H9 (cell line): Measurements from ENCODE around the gene TBC1D12. TPM values are rescaled to one million over a fixed set of nuclear protein-coding genes. Genes with fewer than 3 reads are reported as not detected.
"Not testable (repeated sequence)": the region's sequence is repeated elsewhere in the genome, so short reads cannot be mapped to it uniquely, and the experiment has no call there.

Experiments used
- DNase-seq: peaks from one replicate; pipeline ENCODE4 v3.0.0-alpha.2; 2017
- H2AFZ ChIP-seq: one replicate; pipeline ENCODE4 v1.6.1; 2013; ENCODE audit warnings: mild to moderate bottlenecking, low read length, control low read depth, moderate library complexity
- H2AK5ac ChIP-seq: 2 replicates; pipeline ENCODE4 v1.6.1; 2013; ENCODE audit warnings: low read length, control low read depth, mixed read lengths; ENCODE audit not compliant: insufficient read length
- H2BK120ac ChIP-seq: one replicate; pipeline ENCODE4 v1.6.1; 2013; ENCODE audit warnings: low read depth, mild to moderate bottlenecking, low read length, control low read depth, inconsistent platforms; ENCODE audit not compliant: poor library complexity, severe bottlenecking
- H2BK12ac ChIP-seq: 2 replicates; pipeline ENCODE4 v1.6.1; 2013; ENCODE audit warnings: low read length, control low read depth, mixed read lengths, low read depth; ENCODE audit not compliant: insufficient read length
- H2BK15ac ChIP-seq: 2 replicates; pipeline ENCODE4 v1.6.1; 2013; ENCODE audit warnings: low read depth, low read length, control low read depth
- H2BK20ac ChIP-seq: one replicate; pipeline ENCODE4 v1.6.1; 2013; ENCODE audit warnings: low read depth, mild to moderate bottlenecking, low read length, control low read depth, inconsistent platforms; ENCODE audit not compliant: poor library complexity, severe bottlenecking
- H2BK5ac ChIP-seq: 2 replicates; pipeline ENCODE4 v1.6.1; 2013; ENCODE audit warnings: low read length, control low read depth, mixed read lengths; ENCODE audit not compliant: insufficient read length
- H3K14ac ChIP-seq: 2 replicates; pipeline ENCODE4 v1.6.1; 2013; ENCODE audit warnings: low read length, control low read depth; ENCODE audit not compliant: insufficient read depth
- H3K18ac ChIP-seq: 2 replicates; pipeline ENCODE4 v1.6.1; 2013; ENCODE audit warnings: low read depth, mild to moderate bottlenecking, mixed read lengths, low read length, control low read depth; ENCODE audit not compliant: insufficient read length
- H3K23ac ChIP-seq: 2 replicates; pipeline ENCODE4 v1.6.1; 2013; ENCODE audit warnings: low read length, control low read depth, mixed read lengths, low read depth; ENCODE audit not compliant: insufficient read length
- H3K23me2 ChIP-seq: 2 replicates; pipeline ENCODE4 v1.6.1; 2013; ENCODE audit warnings: low read depth, mild to moderate bottlenecking, mixed read lengths, low read length, control low read depth; ENCODE audit not compliant: insufficient read length, poor library complexity, severe bottlenecking
- H3K27ac ChIP-seq: 2 replicates; pipeline ENCODE4 v1.5.1; 2013; ENCODE audit warnings: low read length, control low read depth, mixed read lengths, low read depth; ENCODE audit not compliant: insufficient read length
- H3K27me3 ChIP-seq: 2 replicates; pipeline ENCODE4 v1.6.1; 2013; ENCODE audit warnings: low read length, control low read depth, inconsistent platforms; ENCODE audit not compliant: insufficient read depth
- H3K4ac ChIP-seq: 2 replicates; pipeline ENCODE4 v1.6.1; 2013; ENCODE audit warnings: low read depth, mild to moderate bottlenecking, control low read depth, inconsistent platforms, low read length, moderate library complexity
- H3K4me1 ChIP-seq: 2 replicates; pipeline ENCODE4 v1.6.1; 2013; ENCODE audit warnings: low read length, control low read depth, inconsistent platforms; ENCODE audit not compliant: insufficient read depth
- H3K4me2 ChIP-seq: 2 replicates; pipeline ENCODE4 v1.6.1; 2013; ENCODE audit warnings: low read length, control low read depth, mixed read lengths; ENCODE audit not compliant: insufficient read length, insufficient read depth
- H3K56ac ChIP-seq: 2 replicates; pipeline ENCODE4 v1.6.1; 2013; ENCODE audit warnings: low read depth, mild to moderate bottlenecking, mixed read lengths, low read length, control low read depth; ENCODE audit not compliant: insufficient read length
- H3K79me1 ChIP-seq: 2 replicates; pipeline ENCODE4 v1.6.1; 2013; ENCODE audit warnings: low read depth, mild to moderate bottlenecking, moderate library complexity, low read length, control low read depth, inconsistent platforms; ENCODE audit not compliant: insufficient read depth, poor library complexity, severe bottlenecking
- H3K79me2 ChIP-seq: 2 replicates; pipeline ENCODE4 v1.6.1; 2013; ENCODE audit warnings: low read length, control low read depth, inconsistent platforms; ENCODE audit not compliant: insufficient read depth
- H3K9ac ChIP-seq: 2 replicates; pipeline ENCODE4 v1.6.1; 2013; ENCODE audit warnings: low read length, control low read depth, mixed read lengths; ENCODE audit not compliant: insufficient read length; ENCODE audit errors: extremely low read depth
- H3K9me3 ChIP-seq: one replicate; pipeline ENCODE4 v1.6.1; 2013; ENCODE audit warnings: low read depth, low read length, inconsistent platforms; ENCODE audit not compliant: control insufficient read depth
- H3T11ph ChIP-seq: one replicate; pipeline ENCODE4 v1.6.1; 2013; ENCODE audit warnings: mild to moderate bottlenecking, low read length, control low read depth, inconsistent platforms
- H4K20me1 ChIP-seq: one replicate; pipeline ENCODE4 v1.6.1; 2013; ENCODE audit not compliant: control insufficient read depth, insufficient read length, insufficient read depth
- H4K5ac ChIP-seq: 2 replicates; pipeline ENCODE4 v1.6.1; 2013; ENCODE audit warnings: low read depth, mild to moderate bottlenecking, mixed read lengths, low read length, control low read depth; ENCODE audit not compliant: insufficient read length
- H4K8ac ChIP-seq: replicated peaks from 2 replicates; pipeline ENCODE4 v1.6.1; 2013; ENCODE audit warnings: low read length, control low read depth, mixed read lengths, low read depth; ENCODE audit not compliant: insufficient read length
- H4K91ac ChIP-seq: 2 replicates; pipeline ENCODE4 v1.6.1; 2013; ENCODE audit warnings: low read depth, mild to moderate bottlenecking, moderate library complexity, mixed read lengths, low read length, control low read depth; ENCODE audit not compliant: insufficient read length
- H3K27ac Mint-ChIP-seq, 3 experiments: 2 replicates in 2 of 3; 3 replicates in 1 of 3; pipeline ENCODE4 v1.8.0; 2020 to 2021; ENCODE audit warnings: mixed read lengths in 3 of 3, mild to moderate bottlenecking in 1 of 3, moderate library complexity in 1 of 3
- H3K27me3 Mint-ChIP-seq: 2 replicates; pipeline ENCODE4 v1.8.0; 2021; ENCODE audit warnings: low read depth, mild to moderate bottlenecking, moderate library complexity, mixed read lengths
- H3K36me3 Mint-ChIP-seq, 3 experiments: 2 replicates in 2 of 3; 3 replicates in 1 of 3; pipeline ENCODE4 v1.8.0; 2020 to 2021; ENCODE audit warnings: low read depth in 3 of 3, mixed read lengths in 3 of 3; ENCODE audit not compliant: insufficient read depth in 1 of 3
- H3K4me1 Mint-ChIP-seq, 2 experiments: 2 replicates each; pipeline ENCODE4 v1.8.0; 2020; ENCODE audit warnings: mixed read lengths in 2 of 2
- H3K4me3 Mint-ChIP-seq, 2 experiments: 2 replicates in 1 of 2; 3 replicates in 1 of 2; pipeline ENCODE4 v1.8.0; 2020 to 2021; ENCODE audit warnings: mild to moderate bottlenecking in 2 of 2, mixed read lengths in 2 of 2, moderate library complexity in 1 of 2
- H3K9me3 Mint-ChIP-seq, 2 experiments: 2 replicates in 1 of 2; 3 replicates in 1 of 2; pipeline ENCODE4 v1.8.0; 2020; ENCODE audit warnings: mild to moderate bottlenecking in 2 of 2, mixed read lengths in 2 of 2, moderate library complexity in 1 of 2
- CTCF ChIP-seq: fragments of 200-600 bp; sonication (generic); conservative IDR thresholded peaks from 3 replicates; pipeline ENCODE4 v1.8.0; 2021; ENCODE audit warnings: antibody characterized with exemption, mild to moderate bottlenecking
- WGBS: extraction: QIAGEN DNeasy Blood & Tissue Kit; methylation state at CpG from one replicate; pipeline ENCODE4 v1.1.7; 2013; ENCODE audit warnings: missing lambda C conversion rate, low lambda C conversion rate, mixed read lengths; ENCODE audit not compliant: insufficient read length; ENCODE audit errors: extremely low coverage; 5-methylcytosine and 5-hydroxymethylcytosine counted together
- total RNA-seq: library from RNA; stranded (reverse); gene quantifications from 2 replicates; pipeline ENCODE4 v1.2.1, GENCODE V29; 2021

The TBC1D12 gene
- total RNA-seq, 1 experiment from 2014 or later: 2.0 TPM

- no peak overlapping the region for H2AFZ ChIP-seq
- no peak overlapping the region for H2BK20ac ChIP-seq
- no peak overlapping the region for H4K8ac ChIP-seq
- H3K79me1 ChIP-seq: peaks cover 6% of the 10 kb centered on the region
- H4K5ac ChIP-seq: no peak overlapping the region
- H3K27me3 ChIP-seq: no peaks in the 10 kb centered on the region
- no peak overlapping the region for H3K18ac ChIP-seq
- H3K23me2 ChIP-seq: peaks cover 11% of the 10 kb centered on the region
- TF ChIP-seq CTCF: no peak
- no peak overlapping the region for H4K91ac ChIP-seq
- H3K23ac ChIP-seq: no peak overlapping the region
- H2BK12ac ChIP-seq: no peak overlapping the region
- Mint-ChIP-seq H3K4me3 (peak overlapping the region; percentile 43 to 60), H3K36me3 (peaks cover 42 to 67% (median 60%) of the 10 kb centered on the region in 3 experiments; a peak in 6 of 7 replicates), H3K9me3 (peaks cover 0 to 2% of the 10 kb centered on the region in 2 experiments; a peak in 1 of 5 replicates), H3K27ac (peak overlapping the region; percentile 6 to 40 (median 8); a peak in 6 of 7 replicates), H3K27me3 (no peaks in the 10 kb centered on the region), H3K4me1 (peaks cover 25 to 28% of the 10 kb centered on the region in 2 experiments)
- H3K4ac ChIP-seq: no peak overlapping the region
- no peak overlapping the region for H2BK5ac ChIP-seq
- H3K4me2 ChIP-seq: peak overlapping the region; percentile 53
- H2BK120ac ChIP-seq: no peak overlapping the region
- no peaks in the 10 kb centered on the region for H3K9me3 ChIP-seq
- H3K14ac ChIP-seq: no peak overlapping the region
- H3K9ac ChIP-seq: peak overlapping the region; percentile 17
- H3K79me2 ChIP-seq: peaks cover 26% of the 10 kb centered on the region
- no peak overlapping the region for H3T11ph ChIP-seq
- H3K56ac ChIP-seq: no peak overlapping the region
- H3K4me1 ChIP-seq: peaks cover 2% of the 10 kb centered on the region; the same call in 1 of the 2 replicates
- no peaks in the 10 kb centered on the region for H4K20me1 ChIP-seq
- no peak for DNase-seq
- H2BK15ac ChIP-seq: no peak overlapping the region
- no peak overlapping the region for H2AK5ac ChIP-seq
- peak overlapping the region; percentile 20 for H3K27ac ChIP-seq
Observed at GRCh38 chr10:94549221-94549620, 146.9 kb downstream of the TBC1D12 start.

GRCh38 chr10:94567714-94568307 is 165.5 kb downstream of the TBC1D12 start:
- not testable (repeated sequence) for H3K27me3 ChIP-seq, H3K23me2 ChIP-seq, H3K4me1 ChIP-seq, H3K56ac ChIP-seq, H3K4me2 ChIP-seq, H2BK20ac ChIP-seq, H2AFZ ChIP-seq, H2BK15ac ChIP-seq, H4K91ac ChIP-seq, H3K4me1 Mint-ChIP-seq, H3K18ac ChIP-seq, H2BK120ac ChIP-seq, H2BK5ac ChIP-seq, H3K79me2 ChIP-seq, H3K79me1 ChIP-seq, H3T11ph ChIP-seq, H3K27ac Mint-ChIP-seq, H3K4me3 Mint-ChIP-seq, H3K9ac ChIP-seq, H3K23ac ChIP-seq, DNase-seq, H3K27ac ChIP-seq, H2BK12ac ChIP-seq, H4K20me1 ChIP-seq, H3K4ac ChIP-seq, H2AK5ac ChIP-seq, H3K14ac ChIP-seq, H3K9me3 ChIP-seq, H3K9me3 Mint-ChIP-seq, H3K27me3 Mint-ChIP-seq, H4K8ac ChIP-seq, H4K5ac ChIP-seq
- peaks cover 45 to 95% (median 87%) of the 10 kb centered on the region in 3 experiments; a peak in 6 of 7 replicates for H3K36me3 Mint-ChIP-seq
- WGBS: no CpG with 5 or more reads among the region's 13 CpGs
